IMR-90 (cell line): ENCODE results near the gene SWAP70.

Experiments
- BHLHE40 ChIP-seq: fragments of 150-350 bp; IDR thresholded peaks from 2 replicates; pipeline ENCODE4 v1.6.1; 2016; ENCODE audit warnings: mild to moderate bottlenecking, low read depth, low read length
- CTCF ChIP-seq: conservative IDR thresholded peaks from 2 replicates; pipeline ENCODE4 v1.5.1; 2012; ENCODE audit warnings: mild to moderate bottlenecking, low read depth, low read length, improper control_type of control experiment
- MXI1 ChIP-seq: IDR thresholded peaks from 2 replicates; pipeline ENCODE4 v1.6.1; 2012; ENCODE audit warnings: low read depth, mild to moderate bottlenecking, low read length, moderate library complexity, borderline replicate concordance
- POLR2A ChIP-seq: IDR thresholded peaks from 2 replicates; pipeline ENCODE4 v1.6.1; 2012; ENCODE audit warnings: mild to moderate bottlenecking, low read depth, low read length
- USF2 ChIP-seq: fragments of 150-350 bp; IDR thresholded peaks from 2 replicates; pipeline ENCODE4 v1.6.1; 2017; ENCODE audit warnings: mild to moderate bottlenecking, antibody characterized with exemption, low read length, low read depth

GRCh38 chr11:9772218-9772617 is 108.3 kb downstream of the SWAP70 start:
- TF ChIP-seq POLR2A, result no peak
- no peak for TF ChIP-seq MXI1
- no peak for TF ChIP-seq BHLHE40
- TF ChIP-seq USF2, result no peak
- TF ChIP-seq CTCF, result no peak
